NCI-H774 (cell line): ENCODE data around the gene ADCY2.

Experiments used
- DNase-seq: peaks from one replicate; lab custom pipeline; 2025; lab: John Stamatoyannopoulos, UW

The ADCY2 gene

GRCh38 chr5:7869474-7870136 is 473.7 kb downstream of the ADCY2 start:
- DNase-seq: no peak

- DNase-seq: no peak
These were observed 475.7 kb downstream of the ADCY2 start for GRCh38 chr5:7871653-7872052.

- no peak for DNase-seq
These were observed 476.7 kb downstream of the ADCY2 start for GRCh38 chr5:7872517-7873130.

- no peak for DNase-seq
These were observed 477.3 kb downstream of the ADCY2 start for GRCh38 chr5:7873216-7873615.

GRCh38 chr5:7874639-7875038 is 478.7 kb downstream of the ADCY2 start:
- DNase-seq: no peak

GRCh38 chr5:7875151-7875550 is 479.2 kb downstream of the ADCY2 start:
- no peak for DNase-seq

GRCh38 chr5:7876867-7877266 is 480.9 kb downstream of the ADCY2 start:
- DNase-seq: no peak

GRCh38 chr5:7877851-7878250 is 481.9 kb downstream of the ADCY2 start:
- no peak for DNase-seq

- no peak for DNase-seq
These were observed 482.5 kb downstream of the ADCY2 start for GRCh38 chr5:7878381-7878873.
